ENCODE measurements around the gene CA4.
"Not testable (repeated sequence)": the region's sequence is repeated elsewhere in the genome, so short reads cannot be mapped to it uniquely, and the experiment has no call there.

Gene CA4

GRCh38 chr17:60188759-60189158 is 39.0 kb downstream of the CA4 start:
- Histone ChIP-seq H3K4me1 (ENCODE audit: control insufficient read depth, insufficient read depth, low read depth, low read length) (peaks cover 2% of the 10 kb centered on the region), H3K9me3 (ENCODE audit: control insufficient read depth, low read length) (no peaks in the 10 kb centered on the region)

DNA sequence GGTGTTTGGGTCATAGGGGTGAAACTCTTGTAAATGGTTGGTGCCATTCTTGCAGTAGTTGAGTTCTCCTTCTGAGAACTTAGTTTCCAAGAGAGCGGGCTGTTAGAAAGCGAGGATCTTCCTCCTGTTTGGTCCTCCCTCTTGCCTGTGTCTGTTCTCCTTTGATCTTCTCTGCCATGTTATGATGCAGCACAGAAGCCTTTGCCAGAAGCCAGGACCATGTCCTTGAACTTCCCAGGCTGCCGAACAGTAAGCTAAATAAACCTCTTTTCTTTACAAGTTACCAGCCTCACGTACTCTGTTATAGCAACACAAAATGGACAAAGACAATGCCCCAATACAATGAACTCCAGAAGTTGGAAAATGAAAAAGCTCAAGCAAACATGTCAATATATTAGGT is 40.3 kb downstream of the CA4 start:
- not testable (repeated sequence) for H3K27me3 ChIP-seq (ENCODE audit: control insufficient read depth in 1 of 2, insufficient read depth in 1 of 2, low read length in 2 of 2); H2AFZ ChIP-seq (ENCODE audit: low read depth, low read length); H3K9ac ChIP-seq (ENCODE audit: low read length); H3K4me1 ChIP-seq (ENCODE audit: control insufficient read depth, insufficient read depth, low read depth, low read length); H4K91ac ChIP-seq (ENCODE audit: low read length); H3K27ac ChIP-seq (ENCODE audit: low read length, poor library complexity, severe bottlenecking); H2BK5ac ChIP-seq (ENCODE audit: low read depth, low read length, poor library complexity, severe bottlenecking); H4K8ac ChIP-seq (ENCODE audit: low read length); H2BK120ac ChIP-seq (ENCODE audit: low read depth, low read length); H2AK5ac ChIP-seq (ENCODE audit: low read length, severe bottlenecking); H2BK12ac ChIP-seq (ENCODE audit: low read length in 2 of 2); H3K23ac ChIP-seq (ENCODE audit: low read length in 2 of 2); H3K14ac ChIP-seq (ENCODE audit: low read length in 2 of 2); H3K18ac ChIP-seq (ENCODE audit: low read depth in 1 of 2, low read length in 2 of 2); H3K4me3 ChIP-seq (ENCODE audit: insufficient read depth in 1 of 2, low read depth in 1 of 2, low read length in 2 of 2); H3K9me3 ChIP-seq (ENCODE audit: control insufficient read depth, low read length); H3K4me2 ChIP-seq (ENCODE audit: low read length, poor library complexity, severe bottlenecking); H3K4ac ChIP-seq (ENCODE audit: low read depth in 1 of 2, low read length in 2 of 2); H3K79me1 ChIP-seq (replicated peaks; ENCODE audit: low read length, poor library complexity, severe bottlenecking); H2BK15ac ChIP-seq (ENCODE audit: low read depth, poor library complexity, severe bottlenecking); DNase-seq
- 95% methylated on average over 3 of the region's 4 CpGs for WGBS
- peaks cover 22 to 94% of the 10 kb centered on the region in 2 experiments for H3K36me3 ChIP-seq (ENCODE audit: control insufficient read depth in 1 of 2, insufficient read depth in 2 of 2, low read depth in 1 of 2, low read length in 2 of 2)

More at GRCh38 chr17:60188759-60189158, 39.0 kb downstream of the CA4 start:
- Histone ChIP-seq H3K36me3 (ENCODE audit: control insufficient read depth in 1 of 2, insufficient read depth in 2 of 2, low read depth in 1 of 2, low read length in 2 of 2) (peaks cover 18 to 86% of the 10 kb centered on the region in 2 experiments), H2BK15ac (ENCODE audit: low read depth, poor library complexity, severe bottlenecking) (no peak overlapping the region), H2BK12ac (ENCODE audit: low read length in 2 of 2) (no peak overlapping the region), H3K14ac (ENCODE audit: low read length in 2 of 2) (no peak overlapping the region), H3K27me3 (ENCODE audit: control insufficient read depth in 1 of 2, insufficient read depth in 1 of 2, low read length in 2 of 2) (no peaks in the 10 kb centered on the region), H3K27ac (ENCODE audit: low read length, poor library complexity, severe bottlenecking) (no peak overlapping the region), H3K9ac (ENCODE audit: low read length) (no peak overlapping the region), H3K79me1 (replicated peaks; ENCODE audit: low read length, poor library complexity, severe bottlenecking) (peaks cover 3% of the 10 kb centered on the region), H3K18ac (ENCODE audit: low read depth in 1 of 2, low read length in 2 of 2) (no peak overlapping the region), H2BK120ac (ENCODE audit: low read depth, low read length) (no peak overlapping the region), H3K23ac (ENCODE audit: low read length in 2 of 2) (no peak overlapping the region), H2BK5ac (ENCODE audit: low read depth, low read length, poor library complexity, severe bottlenecking) (no peak overlapping the region), H3K4me3 (ENCODE audit: insufficient read depth in 1 of 2, low read depth in 1 of 2, low read length in 2 of 2) (no peak overlapping the region), H2AFZ (ENCODE audit: low read depth, low read length) (no peak overlapping the region), H4K8ac (ENCODE audit: low read length) (no peak overlapping the region), H3K4me2 (ENCODE audit: low read length, poor library complexity, severe bottlenecking) (no peak overlapping the region), H2AK5ac (ENCODE audit: low read length, severe bottlenecking) (no peak overlapping the region), H3K4ac (ENCODE audit: low read depth in 1 of 2, low read length in 2 of 2) (no peak overlapping the region), H4K91ac (ENCODE audit: low read length) (no peak overlapping the region)
- 100% methylated on average over 3 of the region's 4 CpGs for WGBS
- DNase-seq, result no peak

GRCh38 chr17:60193032-60193431 is 43.3 kb downstream of the CA4 start:
- H3K18ac ChIP-seq (ENCODE audit: low read depth in 1 of 2, low read length in 2 of 2); H3K4me1 ChIP-seq (ENCODE audit: control insufficient read depth, insufficient read depth, low read depth, low read length); H2AFZ ChIP-seq (ENCODE audit: low read depth, low read length); H3K9me3 ChIP-seq (ENCODE audit: control insufficient read depth, low read length); H3K14ac ChIP-seq (ENCODE audit: low read length in 2 of 2); H3K4me3 ChIP-seq (ENCODE audit: insufficient read depth in 1 of 2, low read depth in 1 of 2, low read length in 2 of 2); H3K23ac ChIP-seq (ENCODE audit: low read length in 2 of 2); H2BK15ac ChIP-seq (ENCODE audit: low read depth, poor library complexity, severe bottlenecking); H4K91ac ChIP-seq (ENCODE audit: low read length); DNase-seq; H3K27me3 ChIP-seq (ENCODE audit: control insufficient read depth in 1 of 2, insufficient read depth in 1 of 2, low read length in 2 of 2); H2BK5ac ChIP-seq (ENCODE audit: low read depth, low read length, poor library complexity, severe bottlenecking); H3K9ac ChIP-seq (ENCODE audit: low read length); H3K79me1 ChIP-seq (replicated peaks; ENCODE audit: low read length, poor library complexity, severe bottlenecking); H2BK12ac ChIP-seq (ENCODE audit: low read length in 2 of 2); H3K27ac ChIP-seq (ENCODE audit: low read length, poor library complexity, severe bottlenecking); H2BK120ac ChIP-seq (ENCODE audit: low read depth, low read length); H4K8ac ChIP-seq (ENCODE audit: low read length); H3K4ac ChIP-seq (ENCODE audit: low read depth in 1 of 2, low read length in 2 of 2); H3K4me2 ChIP-seq (ENCODE audit: low read length, poor library complexity, severe bottlenecking); H2AK5ac ChIP-seq (ENCODE audit: low read length, severe bottlenecking): not testable (repeated sequence)
- peaks cover 27 to 90% of the 10 kb centered on the region in 2 experiments for H3K36me3 ChIP-seq (ENCODE audit: control insufficient read depth in 1 of 2, insufficient read depth in 2 of 2, low read depth in 1 of 2, low read length in 2 of 2)
- WGBS, result 100% methylated on average over 3 of the region's 3 CpGs

GRCh38 chr17:60193482-60193881 is 43.7 kb downstream of the CA4 start:
- Histone ChIP-seq H3K36me3 (ENCODE audit: control insufficient read depth in 1 of 2, insufficient read depth in 2 of 2, low read depth in 1 of 2, low read length in 2 of 2) (peaks cover 27 to 90% of the 10 kb centered on the region in 2 experiments), H3K4me2 (ENCODE audit: low read length, poor library complexity, severe bottlenecking) (no peak overlapping the region)
- 98% methylated on average over 2 of the region's 2 CpGs for WGBS

More at GRCh38 chr17:60193482-60193881, 43.7 kb downstream of the CA4 start:
- Histone ChIP-seq H4K8ac (ENCODE audit: low read length) (no peak overlapping the region), H3K27ac (ENCODE audit: low read length, poor library complexity, severe bottlenecking) (no peak overlapping the region), H3K4ac (ENCODE audit: low read depth in 1 of 2, low read length in 2 of 2) (no peak overlapping the region), H2BK5ac (ENCODE audit: low read depth, low read length, poor library complexity, severe bottlenecking) (no peak overlapping the region), H3K23ac (ENCODE audit: low read length in 2 of 2) (no peak overlapping the region), H2BK12ac (ENCODE audit: low read length in 2 of 2) (no peak overlapping the region), H3K14ac (ENCODE audit: low read length in 2 of 2) (no peak overlapping the region), H3K27me3 (ENCODE audit: control insufficient read depth in 1 of 2, insufficient read depth in 1 of 2, low read length in 2 of 2) (no peaks in the 10 kb centered on the region), H3K4me3 (ENCODE audit: insufficient read depth in 1 of 2, low read depth in 1 of 2, low read length in 2 of 2) (no peak overlapping the region), H2AK5ac (ENCODE audit: low read length, severe bottlenecking) (no peak overlapping the region), H3K4me1 (ENCODE audit: control insufficient read depth, insufficient read depth, low read depth, low read length) (no peaks in the 10 kb centered on the region), H3K18ac (ENCODE audit: low read depth in 1 of 2, low read length in 2 of 2) (no peak overlapping the region), H4K91ac (ENCODE audit: low read length) (no peak overlapping the region), H3K9ac (ENCODE audit: low read length) (no peak overlapping the region), H2BK120ac (ENCODE audit: low read depth, low read length) (no peak overlapping the region), H2BK15ac (ENCODE audit: low read depth, poor library complexity, severe bottlenecking) (no peak overlapping the region), H2AFZ (ENCODE audit: low read depth, low read length) (no peak overlapping the region), H3K79me1 (replicated peaks; ENCODE audit: low read length, poor library complexity, severe bottlenecking) (no peaks in the 10 kb centered on the region), H3K9me3 (ENCODE audit: control insufficient read depth, low read length) (no peaks in the 10 kb centered on the region)
- DNase-seq, result no peak
